Measurements from ENCODE around the gene CDC42.

DNA sequence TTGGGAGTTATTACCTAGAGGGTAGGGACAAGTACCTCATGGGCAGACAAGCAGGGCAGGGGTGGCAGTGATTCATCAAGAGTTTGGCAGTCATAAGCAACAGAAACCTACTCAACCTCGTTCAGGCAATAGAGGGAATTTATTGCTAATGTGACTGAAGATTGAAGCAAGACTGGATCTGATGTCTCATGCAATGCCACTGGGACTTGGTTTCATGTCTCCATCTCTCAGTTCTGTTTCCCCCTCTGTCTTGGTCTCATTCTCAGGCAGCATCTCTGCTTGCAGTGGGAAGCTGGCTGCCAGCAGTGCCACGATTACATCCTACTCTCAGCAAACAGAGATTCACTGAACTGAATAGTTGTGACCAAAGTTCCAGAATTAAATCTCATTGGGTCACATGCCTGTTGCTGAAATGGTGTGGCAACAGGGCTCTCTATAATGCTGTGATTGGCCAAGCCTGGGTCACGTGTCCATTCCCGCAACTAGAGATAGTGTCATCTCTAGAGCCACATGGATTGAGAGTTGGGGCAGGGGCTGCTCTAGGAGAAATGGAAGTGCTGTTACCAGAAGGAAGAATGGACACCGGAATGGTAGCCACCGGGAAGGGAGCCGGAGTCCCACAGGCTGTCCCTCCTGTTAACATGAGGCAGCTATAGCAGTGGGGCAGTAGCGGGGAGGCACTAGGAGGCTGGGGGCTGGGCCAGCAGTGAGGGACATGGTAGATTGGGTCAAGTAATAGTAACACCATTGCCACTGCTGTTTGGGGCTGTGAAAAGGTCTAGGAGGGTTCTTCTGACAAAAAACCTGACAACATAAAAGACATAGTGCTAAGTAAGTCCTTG is 3.9 kb upstream of the CDC42 start:
- TF ChIP-seq EZH2 (IDR thresholded peaks at IDR 0.05; ENCODE audit: borderline replicate concordance, insufficient read depth, low read length, poor library complexity, severe bottlenecking) (no peak), POLR2AphosphoS5 (IDR thresholded peaks at IDR 0.05) (no peak), EP300 (conservative IDR thresholded peaks at IDR 0.05; ENCODE audit: poor library complexity, severe bottlenecking) (no peak), MXI1 (conservative IDR thresholded peaks at IDR 0.05; ENCODE audit: poor library complexity, severe bottlenecking) (no peak)
- TF ChIP-seq, protein P1, sequence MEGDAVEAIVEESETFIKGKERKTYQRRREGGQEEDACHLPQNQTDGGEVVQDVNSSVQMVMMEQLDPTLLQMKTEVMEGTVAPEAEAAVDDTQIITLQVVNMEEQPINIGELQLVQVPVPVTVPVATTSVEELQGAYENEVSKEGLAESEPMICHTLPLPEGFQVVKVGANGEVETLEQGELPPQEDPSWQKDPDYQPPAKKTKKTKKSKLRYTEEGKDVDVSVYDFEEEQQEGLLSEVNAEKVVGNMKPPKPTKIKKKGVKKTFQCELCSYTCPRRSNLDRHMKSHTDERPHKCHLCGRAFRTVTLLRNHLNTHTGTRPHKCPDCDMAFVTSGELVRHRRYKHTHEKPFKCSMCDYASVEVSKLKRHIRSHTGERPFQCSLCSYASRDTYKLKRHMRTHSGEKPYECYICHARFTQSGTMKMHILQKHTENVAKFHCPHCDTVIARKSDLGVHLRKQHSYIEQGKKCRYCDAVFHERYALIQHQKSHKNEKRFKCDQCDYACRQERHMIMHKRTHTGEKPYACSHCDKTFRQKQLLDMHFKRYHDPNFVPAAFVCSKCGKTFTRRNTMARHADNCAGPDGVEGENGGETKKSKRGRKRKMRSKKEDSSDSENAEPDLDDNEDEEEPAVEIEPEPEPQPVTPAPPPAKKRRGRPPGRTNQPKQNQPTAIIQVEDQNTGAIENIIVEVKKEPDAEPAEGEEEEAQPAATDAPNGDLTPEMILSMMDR (IDR thresholded peaks at IDR 0.05; ENCODE audit: poor library complexity, severe bottlenecking): no peak

All from neural cell (in vitro differentiated cells).